ACC112 (cell line): Measurements from ENCODE around the gene STARD10.

Source experiments
- H2AFZ ChIP-seq: fragments of 200-600 bp; sonication (generic); one replicate; pipeline ENCODE4 v1.6.0; 2017; ENCODE audit warnings: antibody characterized with exemption, low read length; ENCODE audit not compliant: unreplicated experiment
- H3K27ac ChIP-seq: fragments of 200-600 bp; sonication (generic); 2 replicates; pipeline ENCODE4 v1.5.1; 2014; ENCODE audit warnings: low read depth, mild to moderate bottlenecking, antibody characterized with exemption, low read length, moderate library complexity
- H3K27me3 ChIP-seq: fragments of 200-600 bp; sonication (generic); 2 replicates; pipeline ENCODE4 v1.6.1; 2014; ENCODE audit warnings: mild to moderate bottlenecking, antibody characterized with exemption, low read length, moderate library complexity, mixed read lengths; ENCODE audit not compliant: insufficient read depth
- H3K36me3 ChIP-seq: fragments of 200-600 bp; sonication (generic); 2 replicates; pipeline ENCODE4 v1.6.1; 2016; ENCODE audit warnings: mild to moderate bottlenecking, antibody characterized with exemption, low read length, moderate library complexity, mixed read lengths; ENCODE audit not compliant: insufficient read depth
- H3K4me1 ChIP-seq: fragments of 200-600 bp; sonication (generic); one replicate; pipeline ENCODE4 v1.6.1; 2016; ENCODE audit warnings: low read length, mixed read lengths; ENCODE audit not compliant: insufficient read depth, unreplicated experiment, control insufficient read depth
- H3K4me3 ChIP-seq: fragments of 200-600 bp; sonication (generic); 2 replicates; pipeline ENCODE4 v1.5.1; 2014; ENCODE audit warnings: mild to moderate bottlenecking, low read depth, low read length
- H3K79me2 ChIP-seq: fragments of 200-600 bp; sonication (generic); one replicate; pipeline ENCODE4 v1.6.0; 2016; ENCODE audit warnings: low read length; ENCODE audit not compliant: control insufficient read depth, unreplicated experiment, insufficient read depth

Gene STARD10

DNA sequence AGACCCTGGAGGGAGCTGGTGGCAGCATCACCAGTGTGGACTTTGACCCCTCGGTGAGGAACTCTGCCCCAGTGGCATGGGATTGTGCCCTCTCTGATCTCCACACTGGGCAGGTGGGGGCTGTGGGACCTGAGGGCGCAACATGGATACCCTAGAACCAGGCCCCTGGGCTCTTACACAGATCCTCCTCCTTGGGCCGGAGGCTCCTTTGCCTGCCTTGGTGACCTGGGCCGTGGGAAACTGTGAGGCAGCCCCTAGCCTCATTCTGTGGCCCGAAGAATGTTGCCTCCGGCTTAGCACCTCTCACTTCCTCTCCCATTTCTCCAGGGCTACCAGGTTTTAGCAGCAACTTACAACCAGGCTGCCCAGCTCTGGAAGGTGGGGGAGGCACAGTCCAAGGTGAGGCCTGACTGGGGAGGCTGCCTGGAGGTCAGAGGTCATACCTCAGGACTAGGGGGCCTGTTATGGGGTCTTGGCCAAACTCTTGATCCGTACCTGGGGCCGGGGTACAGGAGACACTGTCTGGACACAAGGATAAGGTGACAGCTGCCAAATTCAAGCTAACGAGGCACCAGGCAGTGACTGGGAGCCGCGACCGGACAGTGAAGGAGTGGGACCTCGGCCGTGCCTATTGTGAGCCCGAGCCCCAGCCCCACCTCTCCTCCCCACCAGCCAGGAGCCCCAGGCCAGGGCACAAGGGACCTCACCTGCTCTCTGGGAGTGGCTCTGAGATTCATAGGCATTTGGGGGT is 32.5 kb upstream of the STARD10 start:
- H2AFZ ChIP-seq: no peak overlapping the region
- no peaks in the 10 kb centered on the region for H3K36me3 ChIP-seq
- peaks cover 14% of the 10 kb centered on the region for H3K4me1 ChIP-seq
- H3K79me2 ChIP-seq: no peaks in the 10 kb centered on the region
- H3K4me3 ChIP-seq: no peak overlapping the region
- H3K27ac ChIP-seq: no peak overlapping the region
- H3K27me3 ChIP-seq: no peaks in the 10 kb centered on the region

DNA sequence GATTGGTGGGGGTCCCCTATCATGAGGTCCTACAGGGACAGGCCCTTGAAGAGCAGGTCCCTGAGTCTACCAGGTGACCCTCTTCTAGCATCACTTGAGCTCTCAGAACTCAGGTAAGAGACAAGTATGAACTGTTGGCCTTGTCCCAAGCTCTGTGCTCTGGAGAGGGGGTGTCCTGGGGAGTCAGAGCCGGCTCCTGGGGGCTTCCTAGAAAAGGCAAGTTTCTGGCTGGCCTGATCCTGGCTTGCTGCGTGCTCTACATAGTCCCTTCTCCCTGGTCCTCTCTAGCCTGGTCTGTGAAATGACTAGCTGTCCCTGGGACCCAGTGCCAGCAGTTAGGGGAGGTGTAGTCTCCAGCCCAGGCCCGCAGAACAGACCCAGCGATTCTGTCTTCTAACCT is 31.8 kb upstream of the STARD10 start:
- Histone ChIP-seq H3K79me2 (no peaks in the 10 kb centered on the region), H3K4me1 (peaks cover 16% of the 10 kb centered on the region), H2AFZ (no peak overlapping the region), H3K27me3 (no peaks in the 10 kb centered on the region), H3K4me3 (no peak overlapping the region), H3K27ac (no peak overlapping the region), H3K36me3 (no peaks in the 10 kb centered on the region)

DNA sequence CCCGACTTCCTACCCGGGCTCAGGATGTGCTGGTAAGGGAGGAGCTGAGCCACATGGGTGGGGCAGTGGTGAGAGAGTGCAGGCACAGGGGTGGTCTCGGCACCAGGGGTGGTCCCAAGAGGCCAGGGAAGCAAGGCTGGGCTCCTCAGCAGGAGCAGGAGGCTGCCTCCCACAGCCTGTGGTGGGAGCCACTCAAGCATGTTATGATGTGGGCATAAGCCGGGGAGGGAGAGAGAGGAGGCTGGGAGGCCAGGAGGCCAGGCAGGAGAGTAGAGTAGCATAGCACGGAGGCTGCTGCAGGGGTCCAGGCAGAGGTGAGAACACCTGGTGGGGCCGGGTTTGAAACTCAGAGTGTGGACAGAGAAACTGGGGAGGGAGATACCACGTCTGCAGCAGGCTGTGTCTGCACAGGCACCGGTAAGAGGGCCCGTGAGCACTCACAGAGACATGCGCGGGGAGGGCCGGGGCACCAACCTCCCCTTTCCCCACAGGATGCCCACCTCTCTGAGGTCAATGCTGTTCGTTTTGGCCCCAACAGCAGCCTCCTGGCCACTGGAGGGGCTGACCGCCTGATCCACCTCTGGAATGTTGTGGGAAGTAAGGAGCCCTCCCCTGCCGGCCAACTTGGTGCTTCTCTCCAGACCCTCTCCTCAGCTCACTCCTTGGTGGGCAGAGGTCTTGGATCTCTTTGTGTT is 31.1 kb upstream of the STARD10 start:
- Histone ChIP-seq H3K4me3 (no peak overlapping the region), H3K4me1 (peaks cover 16% of the 10 kb centered on the region), H3K79me2 (no peaks in the 10 kb centered on the region), H3K27me3 (no peaks in the 10 kb centered on the region), H2AFZ (no peak overlapping the region), H3K36me3 (no peaks in the 10 kb centered on the region), H3K27ac (no peak overlapping the region)

DNA sequence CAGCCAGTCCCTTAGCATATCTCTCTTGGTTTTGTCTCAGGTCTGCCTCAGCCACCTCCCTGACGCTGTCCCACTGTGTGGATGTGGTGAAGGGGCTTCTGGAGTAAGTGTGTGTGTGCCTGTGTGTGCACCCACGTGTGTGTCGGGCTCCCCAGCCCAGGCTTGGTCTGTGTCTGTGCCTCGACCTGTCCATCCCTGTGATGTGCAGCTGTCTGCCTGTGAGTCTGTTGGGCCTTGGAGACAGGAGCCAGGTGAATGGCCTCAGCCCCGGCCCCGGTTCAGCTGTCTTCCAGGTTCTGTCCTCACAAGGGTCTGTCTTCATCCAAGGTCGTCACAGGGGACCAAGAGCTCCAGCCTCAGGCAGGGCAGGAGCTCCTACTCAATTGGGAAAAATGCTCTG is 30.2 kb upstream of the STARD10 start:
- Histone ChIP-seq H3K4me1 (peaks cover 16% of the 10 kb centered on the region), H3K27me3 (no peaks in the 10 kb centered on the region), H2AFZ (no peak overlapping the region), H3K27ac (no peak overlapping the region), H3K4me3 (no peak overlapping the region), H3K36me3 (peaks cover 2% of the 10 kb centered on the region; the same call in 1 of the 2 replicates), H3K79me2 (no peaks in the 10 kb centered on the region)

DNA sequence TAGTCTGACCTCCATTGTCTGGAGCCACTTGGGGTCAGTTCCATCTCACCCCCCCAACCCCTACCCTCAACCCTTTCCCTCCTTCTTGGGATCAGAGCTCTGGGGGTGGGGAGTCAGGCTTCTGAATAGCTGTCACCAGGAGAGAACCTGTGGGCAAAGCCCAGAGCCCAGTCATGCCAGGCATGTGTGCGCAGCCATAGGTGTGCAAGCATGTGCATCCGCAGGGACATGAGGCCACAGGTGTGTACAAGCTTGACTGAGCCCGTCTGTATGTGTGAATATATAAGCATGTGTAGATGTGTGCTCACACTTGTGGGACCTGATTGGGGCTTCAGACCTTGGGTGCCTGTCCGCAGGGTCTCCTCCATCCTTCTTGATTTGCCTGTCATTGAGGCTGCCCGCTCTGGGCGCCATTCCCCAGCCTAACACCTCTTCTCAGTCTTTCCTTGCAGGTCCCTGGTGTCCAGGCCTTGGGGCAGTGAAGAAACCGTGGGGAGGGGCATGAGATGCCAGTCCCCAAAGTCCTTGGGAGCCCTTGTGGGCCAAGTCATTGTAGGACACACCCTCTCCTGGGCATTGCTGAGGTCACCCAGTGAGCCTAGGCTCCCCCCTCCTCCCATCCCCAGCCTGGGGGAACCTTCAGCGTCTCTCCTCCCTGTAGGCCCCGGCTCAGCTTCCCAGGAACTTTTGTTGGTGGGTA is 29.4 kb upstream of the STARD10 start:
- no peaks in the 10 kb centered on the region for H3K79me2 ChIP-seq
- peaks cover 6% of the 10 kb centered on the region; the same call in 1 of the 2 replicates for H3K36me3 ChIP-seq
- H3K27me3 ChIP-seq: no peaks in the 10 kb centered on the region
- H3K27ac ChIP-seq: no peak overlapping the region
- no peak overlapping the region for H2AFZ ChIP-seq
- H3K4me3 ChIP-seq: no peak overlapping the region
- peaks cover 12% of the 10 kb centered on the region for H3K4me1 ChIP-seq

DNA sequence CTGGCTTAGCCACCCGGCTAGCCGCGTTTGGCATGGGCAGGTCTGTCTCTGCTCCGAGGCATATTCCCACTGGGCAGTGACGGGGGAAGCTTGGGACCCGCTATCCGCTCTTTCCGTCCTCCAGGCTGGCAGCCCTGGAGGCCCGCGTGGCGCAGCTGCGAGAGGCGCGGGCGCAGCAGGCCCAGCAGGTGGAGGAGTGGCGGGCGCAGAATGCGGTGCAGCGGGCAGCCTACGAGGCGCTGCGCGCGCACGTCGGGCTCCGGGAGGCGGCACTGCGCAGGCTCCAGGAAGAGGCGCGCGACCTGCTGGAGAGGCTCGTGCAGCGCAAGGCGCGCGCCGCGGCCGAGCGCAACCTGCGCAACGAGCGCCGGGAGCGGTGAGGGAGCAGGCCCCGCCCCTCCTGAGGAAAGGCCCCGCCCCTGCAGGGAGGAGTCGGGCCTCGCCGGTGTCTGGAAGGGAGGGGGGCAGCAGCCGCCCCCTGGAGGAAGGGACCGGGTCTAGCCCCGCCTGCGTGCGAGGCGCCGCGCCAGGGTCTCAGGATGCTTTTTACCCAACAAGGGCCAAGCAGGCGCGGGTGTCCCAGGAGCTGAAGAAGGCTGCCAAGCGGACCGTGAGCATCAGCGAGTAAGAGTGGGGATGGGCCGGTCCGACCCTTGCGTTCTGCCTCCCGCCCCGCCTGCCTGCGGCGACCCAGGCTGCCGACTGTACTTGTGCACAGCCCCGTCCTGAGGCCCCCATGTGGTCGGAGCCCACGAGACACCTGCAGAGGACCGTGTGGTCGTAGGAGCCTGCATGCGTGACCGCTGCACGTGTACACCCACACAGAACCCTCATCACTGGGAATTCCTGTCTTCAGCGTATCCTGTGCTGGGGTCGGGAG is 28.3 kb upstream of the STARD10 start:
- H3K4me1 ChIP-seq: peaks cover 7% of the 10 kb centered on the region
- peak overlapping the region; percentile 55 for H2AFZ ChIP-seq
- no peak overlapping the region for H3K27ac ChIP-seq
- H3K4me3 ChIP-seq: peak overlapping the region; percentile 76
- no peaks in the 10 kb centered on the region for H3K79me2 ChIP-seq
- H3K27me3 ChIP-seq: no peaks in the 10 kb centered on the region
- H3K36me3 ChIP-seq: peaks cover 6% of the 10 kb centered on the region; the same call in 1 of the 2 replicates

DNA sequence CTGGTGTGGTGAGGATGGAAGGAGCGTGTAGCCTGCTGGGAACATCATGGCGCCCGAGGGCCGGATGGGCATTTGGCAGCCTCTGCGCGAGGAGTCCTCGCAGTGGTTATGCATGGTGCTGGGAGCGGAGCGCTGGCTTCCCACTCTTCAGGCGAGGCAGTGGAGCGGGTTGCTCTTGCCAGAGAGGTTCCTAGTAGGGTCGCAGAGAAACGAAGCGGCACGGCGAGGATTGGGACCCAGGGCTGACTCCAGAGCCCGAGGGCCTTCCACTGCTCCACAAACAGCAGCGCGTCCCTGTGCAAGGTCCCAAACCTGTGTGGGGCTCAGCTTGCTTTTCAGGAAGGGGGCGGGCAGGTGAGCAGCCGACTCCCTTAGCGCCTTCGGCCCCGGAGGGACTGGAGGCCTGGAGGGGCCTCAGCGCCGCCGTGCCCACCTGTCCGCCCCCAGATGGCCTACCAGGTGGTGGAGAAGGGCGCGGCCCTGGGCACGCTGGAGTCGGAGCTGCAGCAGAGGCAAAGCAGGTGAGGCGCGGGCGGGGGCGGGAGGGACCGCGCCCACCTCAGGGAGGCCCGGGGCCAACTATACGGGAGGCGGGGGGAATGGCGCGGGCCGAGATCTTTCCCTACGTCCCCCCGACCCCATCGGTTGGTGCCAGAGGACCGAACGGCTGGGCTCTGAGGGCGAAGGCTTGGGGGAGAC is 27.5 kb upstream of the STARD10 start:
- Histone ChIP-seq H2AFZ (peak overlapping the region; percentile 55), H3K27ac (no peak overlapping the region), H3K36me3 (peaks cover 6% of the 10 kb centered on the region; the same call in 1 of the 2 replicates), H3K27me3 (no peaks in the 10 kb centered on the region), H3K4me3 (peak overlapping the region; percentile 76), H3K79me2 (no peaks in the 10 kb centered on the region), H3K4me1 (peaks cover 10% of the 10 kb centered on the region)

DNA sequence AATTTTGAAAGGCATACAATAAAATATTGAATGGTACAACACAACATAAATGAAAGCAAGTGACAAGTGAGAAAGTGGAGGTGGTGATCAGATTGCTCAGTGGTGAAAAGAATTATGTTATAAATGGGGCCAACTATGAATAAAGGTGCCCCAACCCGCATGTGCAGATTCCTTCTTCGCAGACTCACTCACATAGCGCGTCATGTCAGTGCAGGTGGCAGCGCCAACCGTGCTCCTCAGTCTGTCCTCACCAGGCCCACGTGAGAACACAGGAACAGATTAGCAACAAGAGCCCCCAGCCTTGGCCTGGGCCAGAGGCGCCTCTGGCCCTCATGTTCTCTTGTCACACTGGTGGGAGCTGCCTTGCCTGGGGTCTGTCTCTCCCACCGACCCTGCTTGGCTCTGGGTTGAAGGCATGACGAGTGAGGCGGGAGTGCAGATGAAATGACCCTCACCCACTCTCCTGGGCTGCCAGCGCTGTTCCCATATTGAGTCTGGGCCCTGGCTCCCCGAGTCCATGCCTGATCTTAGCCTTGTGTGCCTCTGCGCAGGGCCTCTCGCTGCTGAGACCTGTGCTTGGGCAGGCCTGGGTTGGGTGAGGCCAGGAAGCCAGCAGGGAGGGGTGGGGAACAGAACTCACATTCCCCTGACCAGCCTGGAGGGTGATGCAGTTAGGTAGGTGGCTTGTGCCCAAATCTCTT is 26.7 kb upstream of the STARD10 start:
- no peak overlapping the region for H3K4me3 ChIP-seq
- no peaks in the 10 kb centered on the region for H3K27me3 ChIP-seq
- peaks cover 1% of the 10 kb centered on the region for H3K79me2 ChIP-seq
- no peak overlapping the region for H2AFZ ChIP-seq
- H3K27ac ChIP-seq: no peak overlapping the region
- peaks cover 6% of the 10 kb centered on the region; the same call in 1 of the 2 replicates for H3K36me3 ChIP-seq
- peaks cover 16% of the 10 kb centered on the region for H3K4me1 ChIP-seq

DNA sequence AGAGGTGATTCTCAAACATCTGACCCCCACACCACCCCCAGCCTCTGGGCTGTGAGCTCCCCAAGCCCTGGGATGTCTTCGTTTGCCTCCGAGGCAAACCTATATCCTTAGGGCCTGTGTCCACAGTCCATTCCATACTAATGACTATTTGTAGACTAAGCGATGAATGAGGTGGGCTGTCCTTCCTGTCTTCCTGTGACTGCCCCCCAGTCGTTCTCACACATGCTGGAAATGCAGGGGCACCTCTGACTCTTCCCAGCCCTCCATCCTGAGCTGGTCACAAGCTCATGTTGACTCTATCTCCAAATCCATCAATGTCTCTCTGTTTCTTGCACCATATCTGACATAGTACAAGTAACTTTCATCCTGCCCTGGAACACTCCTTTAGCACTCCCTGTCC is 25.1 kb upstream of the STARD10 start:
- Histone ChIP-seq H3K36me3 (peaks cover 6% of the 10 kb centered on the region; the same call in 1 of the 2 replicates), H3K27me3 (no peaks in the 10 kb centered on the region), H2AFZ (no peak overlapping the region), H3K79me2 (peaks cover 10% of the 10 kb centered on the region), H3K27ac (no peak overlapping the region), H3K4me3 (no peak overlapping the region), H3K4me1 (peaks cover 20% of the 10 kb centered on the region)
